Glutamatergic neuron (in vitro differentiated cells): ENCODE results near the gene ZIC5. TPM values are rescaled to one million over a fixed set of nuclear protein-coding genes. Genes with fewer than 3 reads are reported as not detected.
A peak's percentile ranks its signal among the peaks of the same experiment; 100 is the strongest.

Experiments
- DNase-seq: peaks from one replicate; pipeline ENCODE4 v3.0.0; 2022
- H3K27ac Mint-ChIP-seq: one replicate; pipeline ENCODE4 v1.8.0; 2020; ENCODE audit warnings: mild to moderate bottlenecking, mixed read lengths, inconsistent platforms; ENCODE audit not compliant: unreplicated experiment
- H3K27me3 Mint-ChIP-seq: one replicate; pipeline ENCODE4 v1.8.0; 2020; ENCODE audit warnings: mild to moderate bottlenecking, moderate library complexity, mixed read lengths, inconsistent platforms; ENCODE audit not compliant: unreplicated experiment
- H3K36me3 Mint-ChIP-seq: one replicate; pipeline ENCODE4 v1.8.0; 2020; ENCODE audit warnings: mild to moderate bottlenecking, mixed read lengths, inconsistent platforms; ENCODE audit not compliant: unreplicated experiment
- H3K4me1 Mint-ChIP-seq: one replicate; pipeline ENCODE4 v1.8.0; 2020; ENCODE audit warnings: mild to moderate bottlenecking, low read depth, mixed read lengths, inconsistent platforms; ENCODE audit not compliant: unreplicated experiment
- H3K4me3 Mint-ChIP-seq: one replicate; pipeline ENCODE4 v1.8.0; 2020; ENCODE audit warnings: mild to moderate bottlenecking, mixed read lengths, inconsistent platforms; ENCODE audit not compliant: unreplicated experiment
- H3K9me3 Mint-ChIP-seq: one replicate; pipeline ENCODE4 v1.8.0; 2020; ENCODE audit warnings: mild to moderate bottlenecking, moderate library complexity, mixed read lengths, inconsistent platforms; ENCODE audit not compliant: unreplicated experiment
- total RNA-seq: library from RNA; stranded (reverse); fragmentation: NEBNext Ultra II Directional; extraction: Animal tissue kit (Norgen Biotek cat#: 25700); gene quantifications from one replicate; pipeline ENCODE4 v1.2.1, GENCODE V29; 2021; ENCODE audit not compliant: unreplicated experiment
- TF ChIP-seq, protein P1 (sequence below): fragments of 200-600 bp; sonication (generic); IDR thresholded peaks from one replicate; pipeline ENCODE4 v1.5.0; 2021; ENCODE audit not compliant: partially characterized antibody, unreplicated experiment

The ZIC5 gene
- total RNA-seq, 1 donor from 2014 or later = 0.47 TPM

DNA sequence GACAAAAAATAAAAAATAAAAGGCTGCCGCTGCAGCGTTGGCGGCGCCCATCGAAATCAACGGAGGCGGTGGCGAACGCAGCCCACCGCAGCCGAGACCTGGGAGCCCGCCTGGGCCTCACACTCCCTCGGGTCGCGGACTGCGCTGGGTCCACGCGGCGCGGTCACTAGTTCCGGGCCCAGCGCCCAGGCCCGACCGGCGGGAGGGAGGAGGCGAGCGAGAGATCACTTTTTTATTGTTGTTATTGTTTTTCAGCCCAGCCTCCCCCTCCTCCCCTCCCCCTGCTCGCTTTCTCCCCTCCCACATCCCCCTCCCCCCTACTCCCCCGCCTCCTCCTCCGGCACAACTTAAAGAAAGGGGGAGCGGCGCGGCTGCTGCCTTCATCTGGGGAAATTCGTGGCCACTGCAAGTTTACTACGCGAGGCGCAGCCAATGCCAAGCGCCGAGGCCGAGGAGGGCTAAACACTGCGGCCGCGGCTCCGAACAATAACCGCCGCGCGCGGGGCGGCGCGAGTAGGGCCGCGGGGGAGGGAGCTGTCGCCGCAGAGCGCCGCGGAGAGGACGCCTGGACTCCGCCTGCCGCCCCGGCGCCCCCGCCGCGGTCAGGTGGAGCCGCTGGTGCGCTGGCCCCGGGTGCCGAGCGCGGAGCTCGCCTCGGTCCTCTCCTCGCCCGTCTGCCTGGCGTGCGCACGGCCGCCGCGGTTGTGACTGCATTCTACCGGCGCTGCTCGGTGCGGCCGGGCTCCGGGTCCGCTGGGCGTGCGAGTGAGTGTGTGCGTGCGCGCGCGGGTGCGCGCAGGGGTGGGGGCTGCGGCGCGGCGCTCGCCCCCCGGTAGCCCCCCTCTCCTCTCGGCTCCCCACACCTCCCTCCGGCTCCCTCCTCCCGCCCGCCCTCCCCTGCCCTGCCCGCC is 9.5 kb upstream of the ZIC5 start:
- TF ChIP-seq, protein P1, sequence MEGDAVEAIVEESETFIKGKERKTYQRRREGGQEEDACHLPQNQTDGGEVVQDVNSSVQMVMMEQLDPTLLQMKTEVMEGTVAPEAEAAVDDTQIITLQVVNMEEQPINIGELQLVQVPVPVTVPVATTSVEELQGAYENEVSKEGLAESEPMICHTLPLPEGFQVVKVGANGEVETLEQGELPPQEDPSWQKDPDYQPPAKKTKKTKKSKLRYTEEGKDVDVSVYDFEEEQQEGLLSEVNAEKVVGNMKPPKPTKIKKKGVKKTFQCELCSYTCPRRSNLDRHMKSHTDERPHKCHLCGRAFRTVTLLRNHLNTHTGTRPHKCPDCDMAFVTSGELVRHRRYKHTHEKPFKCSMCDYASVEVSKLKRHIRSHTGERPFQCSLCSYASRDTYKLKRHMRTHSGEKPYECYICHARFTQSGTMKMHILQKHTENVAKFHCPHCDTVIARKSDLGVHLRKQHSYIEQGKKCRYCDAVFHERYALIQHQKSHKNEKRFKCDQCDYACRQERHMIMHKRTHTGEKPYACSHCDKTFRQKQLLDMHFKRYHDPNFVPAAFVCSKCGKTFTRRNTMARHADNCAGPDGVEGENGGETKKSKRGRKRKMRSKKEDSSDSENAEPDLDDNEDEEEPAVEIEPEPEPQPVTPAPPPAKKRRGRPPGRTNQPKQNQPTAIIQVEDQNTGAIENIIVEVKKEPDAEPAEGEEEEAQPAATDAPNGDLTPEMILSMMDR = no peak
- H3K27me3 Mint-ChIP-seq = peaks cover 40% of the 10 kb centered on the region
- no peaks in the 10 kb centered on the region for H3K36me3 Mint-ChIP-seq
- H3K27ac Mint-ChIP-seq = no peak overlapping the region
- peaks cover 16% of the 10 kb centered on the region for H3K4me1 Mint-ChIP-seq
- H3K4me3 Mint-ChIP-seq = peak overlapping the region; percentile 71
- peak; percentile 69 for DNase-seq
- H3K9me3 Mint-ChIP-seq = peaks cover 19% of the 10 kb centered on the region

DNA sequence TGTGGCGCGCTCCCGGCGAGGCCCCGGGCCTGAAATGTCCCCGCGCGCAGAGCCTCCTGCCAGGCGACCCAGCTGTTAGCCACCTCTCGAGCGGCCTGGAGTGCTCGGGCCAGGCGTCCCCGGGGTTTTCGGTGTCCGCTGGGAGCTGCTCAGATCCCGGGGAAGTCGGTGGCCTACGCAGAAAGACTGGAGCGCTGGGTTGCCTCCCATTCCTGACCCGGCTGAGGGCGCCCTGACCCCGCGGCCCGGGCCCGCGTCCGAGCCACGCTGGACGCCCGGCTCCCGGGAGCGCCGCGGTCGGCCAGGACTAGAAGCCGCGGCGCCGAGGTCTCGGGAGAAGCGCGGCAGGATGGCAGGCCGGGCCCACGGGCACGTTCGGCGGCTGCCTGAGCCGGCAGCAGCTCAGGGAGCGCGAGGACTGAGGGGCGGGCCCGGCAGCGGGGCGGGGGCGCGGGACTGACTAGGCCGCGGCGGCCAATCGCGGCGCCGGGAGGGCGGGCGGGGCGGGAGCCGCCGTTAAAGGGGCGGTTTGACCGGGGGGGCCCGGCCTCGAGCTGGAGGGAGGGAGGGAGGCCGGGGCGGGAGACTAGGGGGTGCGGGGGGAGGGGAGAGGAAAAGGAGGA is 8.7 kb upstream of the ZIC5 start:
- Mint-ChIP-seq H3K4me1 (peaks cover 13% of the 10 kb centered on the region), H3K36me3 (no peaks in the 10 kb centered on the region), H3K9me3 (peaks cover 17% of the 10 kb centered on the region), H3K27ac (no peak overlapping the region), H3K27me3 (peaks cover 40% of the 10 kb centered on the region), H3K4me3 (no peak overlapping the region)
- DNase-seq = peak; percentile 86
- TF ChIP-seq, protein P1 = no peak

DNA sequence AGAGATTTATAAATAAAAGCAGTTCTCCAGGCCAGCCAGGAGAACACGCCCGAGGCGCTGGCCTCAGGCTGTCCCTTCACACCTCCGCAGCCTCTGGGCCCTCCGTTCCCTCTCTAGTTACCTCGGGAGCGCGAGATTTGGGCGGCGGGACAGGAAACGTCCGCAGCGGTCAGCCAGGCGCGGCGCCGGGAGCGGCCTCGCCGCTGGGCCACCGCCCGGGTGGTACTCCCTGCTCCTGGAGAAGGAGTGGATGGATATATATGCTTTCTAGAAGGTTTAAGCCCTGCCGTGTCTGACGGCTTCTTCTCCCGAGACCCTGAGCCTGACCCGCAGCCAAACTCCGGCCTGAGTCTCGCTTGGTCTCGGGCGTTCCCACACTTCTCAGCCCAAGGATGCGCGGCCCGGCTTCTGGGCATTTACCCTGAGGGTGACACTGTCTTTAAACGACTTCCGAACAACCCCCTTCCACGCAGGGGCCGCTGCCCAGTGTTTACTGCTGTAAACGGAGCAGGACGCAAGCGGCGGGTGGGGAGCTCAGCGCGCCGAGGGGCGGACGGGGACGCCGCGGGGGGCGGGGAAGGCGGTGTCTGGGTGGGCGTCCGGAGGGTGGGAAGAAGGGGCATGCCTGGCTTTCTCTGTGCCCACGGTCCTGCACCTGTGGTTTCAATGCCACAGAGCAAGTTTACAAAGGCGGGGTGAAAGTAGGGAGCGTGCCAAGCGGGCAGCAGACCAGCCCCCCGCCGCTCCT is 8.1 kb upstream of the ZIC5 start:
- H3K4me1 Mint-ChIP-seq = peaks cover 13% of the 10 kb centered on the region
- H3K27ac Mint-ChIP-seq = no peak overlapping the region
- no peak overlapping the region for H3K4me3 Mint-ChIP-seq
- no peaks in the 10 kb centered on the region for H3K36me3 Mint-ChIP-seq
- TF ChIP-seq, protein P1 = no peak
- DNase-seq = peak; percentile 59
- H3K27me3 Mint-ChIP-seq = peaks cover 45% of the 10 kb centered on the region
- H3K9me3 Mint-ChIP-seq = peaks cover 17% of the 10 kb centered on the region

DNA sequence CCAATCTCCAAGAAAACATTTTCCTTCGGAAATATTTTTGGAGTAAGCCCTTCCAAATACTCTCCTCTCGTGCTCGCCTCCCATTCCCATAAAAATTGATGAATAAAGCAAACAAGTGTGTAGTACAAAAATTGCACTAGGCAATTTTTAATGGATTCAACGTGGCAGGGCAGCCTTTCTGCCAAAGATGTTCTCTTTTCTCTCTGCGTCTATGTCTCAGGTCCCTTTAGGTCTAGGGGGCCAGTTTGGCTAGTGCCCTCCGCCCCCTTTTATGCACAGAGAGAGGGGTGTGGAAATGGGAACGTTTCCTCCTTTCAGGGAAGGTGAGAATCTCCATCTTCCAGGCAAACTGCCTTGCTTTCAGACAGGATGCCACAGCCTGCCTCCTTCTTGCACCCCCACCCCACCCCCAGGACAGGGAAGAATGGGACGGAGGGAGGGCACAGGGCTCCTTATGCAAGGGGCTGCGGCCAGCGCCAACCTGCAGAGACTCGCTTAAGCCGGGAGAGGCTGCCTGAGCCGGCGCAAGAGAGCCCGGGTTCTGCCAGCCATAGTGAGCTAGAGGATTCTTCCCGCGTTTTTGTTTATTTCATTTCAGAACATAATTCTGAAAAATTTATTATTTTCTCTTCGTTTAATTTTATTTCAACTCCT is 7.4 kb upstream of the ZIC5 start:
- Mint-ChIP-seq H3K27me3 (peaks cover 45% of the 10 kb centered on the region), H3K4me3 (peak overlapping the region; percentile 5), H3K27ac (no peak overlapping the region), H3K4me1 (peaks cover 7% of the 10 kb centered on the region), H3K9me3 (peaks cover 15% of the 10 kb centered on the region), H3K36me3 (no peaks in the 10 kb centered on the region)
- TF ChIP-seq, protein P1 = no peak
- peak; percentile 47 for DNase-seq
